Measurements from ENCODE around the gene TMEM244.
"Not testable (repeated sequence)": the region's sequence is repeated elsewhere in the genome, so short reads cannot be mapped to it uniquely, and the experiment has no call there.

Gene TMEM244

GRCh38 chr6:129802920-129803319 is 58.2 kb downstream of the TMEM244 start:
- not testable (repeated sequence) for DNase-seq

- no peak for DNase-seq
Measured at GRCh38 chr6:129801909-129802308, 59.2 kb downstream of the TMEM244 start.

GRCh38 chr6:129795261-129795660 is 65.9 kb downstream of the TMEM244 start:
- DNase-seq = no peak

GRCh38 chr6:129793447-129793846 is 67.7 kb downstream of the TMEM244 start:
- no peak for DNase-seq

- no peak for DNase-seq
Measured at GRCh38 chr6:129792049-129792448, 69.1 kb downstream of the TMEM244 start.

GRCh38 chr6:129790785-129791184 is 70.3 kb downstream of the TMEM244 start:
- no peak for DNase-seq

GRCh38 chr6:129789974-129790373 is 71.1 kb downstream of the TMEM244 start:
- DNase-seq = no peak

GRCh38 chr6:129787816-129788215 is 73.3 kb downstream of the TMEM244 start:
- no peak for DNase-seq

- DNase-seq = no peak
Measured at GRCh38 chr6:129786548-129786947, 74.6 kb downstream of the TMEM244 start.

- DNase-seq = no peak
Measured at GRCh38 chr6:129785756-129786135, 75.4 kb downstream of the TMEM244 start.

- DNase-seq = no peak
Measured at GRCh38 chr6:129785047-129785755, 75.9 kb downstream of the TMEM244 start.
